ENCODE measurements around the gene GRIK4. TPM values are rescaled to one million over a fixed set of nuclear protein-coding genes. Genes with fewer than 3 reads are reported as not detected.
"Not testable (repeated sequence)": the region's sequence is repeated elsewhere in the genome, so short reads cannot be mapped to it uniquely, and the experiment has no call there.

GRIK4 gene
- total RNA-seq, 1 donor from 2014 or later, result under 0.01 TPM

GRCh38 chr11:120577041-120577440 lies 65.5 kb downstream of the GRIK4 start:
- DNase-seq, result no peak

GRCh38 chr11:120577624-120578363 lies 66.2 kb downstream of the GRIK4 start:
- DNase-seq, result no peak

- DNase-seq, result no peak
Measured at GRCh38 chr11:120578596-120579154, 67.1 kb downstream of the GRIK4 start.

GRCh38 chr11:120579611-120580031 lies 68.1 kb downstream of the GRIK4 start:
- DNase-seq, result no peak

GRCh38 chr11:120581313-120581712 lies 69.8 kb downstream of the GRIK4 start:
- no peak for DNase-seq

- DNase-seq, result not testable (repeated sequence)
Measured at GRCh38 chr11:120582535-120582934, 71.0 kb downstream of the GRIK4 start.

GRCh38 chr11:120586072-120586471 lies 74.5 kb downstream of the GRIK4 start:
- DNase-seq, result no peak

- no peak for DNase-seq
Measured at GRCh38 chr11:120586728-120587127, 75.2 kb downstream of the GRIK4 start.

GRCh38 chr11:120587299-120587698 lies 75.8 kb downstream of the GRIK4 start:
- no peak for DNase-seq

- no peak for DNase-seq
Measured at GRCh38 chr11:120589376-120589775, 77.8 kb downstream of the GRIK4 start.

- no peak for DNase-seq
Measured at GRCh38 chr11:120590472-120590871, 78.9 kb downstream of the GRIK4 start.

- DNase-seq, result no peak
Measured at GRCh38 chr11:120594746-120595145, 83.2 kb downstream of the GRIK4 start.

- no peak for DNase-seq
Measured at GRCh38 chr11:120595557-120595956, 84.0 kb downstream of the GRIK4 start.

GRCh38 chr11:120597250-120598215 lies 86.0 kb downstream of the GRIK4 start:
- DNase-seq, result no peak

- no peak for DNase-seq
Measured at GRCh38 chr11:120598517-120599257, 87.1 kb downstream of the GRIK4 start.

GRCh38 chr11:120599816-120600420 lies 88.4 kb downstream of the GRIK4 start:
- DNase-seq, result no peak

- DNase-seq, result no peak
Measured at GRCh38 chr11:120601536-120601935, 90.0 kb downstream of the GRIK4 start.

- no peak for DNase-seq
Measured at GRCh38 chr11:120603071-120603470, 91.5 kb downstream of the GRIK4 start.

GRCh38 chr11:120605469-120605868 lies 93.9 kb downstream of the GRIK4 start:
- DNase-seq, result no peak

GRCh38 chr11:120606211-120607010 lies 94.9 kb downstream of the GRIK4 start:
- DNase-seq, result no peak

GRCh38 chr11:120608061-120608460 lies 96.5 kb downstream of the GRIK4 start:
- DNase-seq, result no peak
